ENCODE results near the gene IGBP1.

GRCh38 chrX:70208479-70208878 lies 75.2 kb downstream of the IGBP1 start:
- no peak for TF ChIP-seq CTCF (IDR thresholded peaks at IDR 0.05 in 8 of 11, conservative IDR thresholded peaks at IDR 0.05 in 3 of 11)
- TF ChIP-seq POLR2A (IDR thresholded peaks at IDR 0.05), result no peak

All from spleen (tissue), 7 donors.